Measurements from ENCODE around the gene MGAT3.

DNA sequence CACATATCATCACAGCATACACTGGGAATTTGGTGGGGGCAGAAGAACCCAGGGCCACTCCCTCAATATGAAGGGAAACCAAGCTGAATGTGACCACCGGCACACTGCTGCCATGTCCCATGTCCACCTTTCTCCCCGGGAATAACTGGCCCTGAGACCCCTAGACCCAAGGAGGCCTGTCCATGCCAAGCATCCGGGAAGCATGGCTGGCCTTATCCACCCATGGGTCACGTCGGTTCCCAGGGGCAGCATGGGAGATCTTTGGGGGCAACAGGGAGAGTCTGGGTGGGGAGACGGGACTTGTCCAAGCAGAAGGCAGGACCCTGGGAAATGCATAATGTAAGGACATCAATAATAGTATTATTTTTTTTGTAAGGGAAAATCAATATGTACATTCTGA, 34.9 kb downstream of the MGAT3 start:
- TF ChIP-seq POLR2AphosphoS5 (IDR thresholded peaks at IDR 0.05; ENCODE audit: low read depth, low read length) = no peak
- TF ChIP-seq CTCF (IDR thresholded peaks at IDR 0.05) = no peak
- TF ChIP-seq, protein P1, sequence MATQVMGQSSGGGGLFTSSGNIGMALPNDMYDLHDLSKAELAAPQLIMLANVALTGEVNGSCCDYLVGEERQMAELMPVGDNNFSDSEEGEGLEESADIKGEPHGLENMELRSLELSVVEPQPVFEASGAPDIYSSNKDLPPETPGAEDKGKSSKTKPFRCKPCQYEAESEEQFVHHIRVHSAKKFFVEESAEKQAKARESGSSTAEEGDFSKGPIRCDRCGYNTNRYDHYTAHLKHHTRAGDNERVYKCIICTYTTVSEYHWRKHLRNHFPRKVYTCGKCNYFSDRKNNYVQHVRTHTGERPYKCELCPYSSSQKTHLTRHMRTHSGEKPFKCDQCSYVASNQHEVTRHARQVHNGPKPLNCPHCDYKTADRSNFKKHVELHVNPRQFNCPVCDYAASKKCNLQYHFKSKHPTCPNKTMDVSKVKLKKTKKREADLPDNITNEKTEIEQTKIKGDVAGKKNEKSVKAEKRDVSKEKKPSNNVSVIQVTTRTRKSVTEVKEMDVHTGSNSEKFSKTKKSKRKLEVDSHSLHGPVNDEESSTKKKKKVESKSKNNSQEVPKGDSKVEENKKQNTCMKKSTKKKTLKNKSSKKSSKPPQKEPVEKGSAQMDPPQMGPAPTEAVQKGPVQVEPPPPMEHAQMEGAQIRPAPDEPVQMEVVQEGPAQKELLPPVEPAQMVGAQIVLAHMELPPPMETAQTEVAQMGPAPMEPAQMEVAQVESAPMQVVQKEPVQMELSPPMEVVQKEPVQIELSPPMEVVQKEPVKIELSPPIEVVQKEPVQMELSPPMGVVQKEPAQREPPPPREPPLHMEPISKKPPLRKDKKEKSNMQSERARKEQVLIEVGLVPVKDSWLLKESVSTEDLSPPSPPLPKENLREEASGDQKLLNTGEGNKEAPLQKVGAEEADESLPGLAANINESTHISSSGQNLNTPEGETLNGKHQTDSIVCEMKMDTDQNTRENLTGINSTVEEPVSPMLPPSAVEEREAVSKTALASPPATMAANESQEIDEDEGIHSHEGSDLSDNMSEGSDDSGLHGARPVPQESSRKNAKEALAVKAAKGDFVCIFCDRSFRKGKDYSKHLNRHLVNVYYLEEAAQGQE (IDR thresholded peaks at IDR 0.05; ENCODE audit: insufficient read depth in 1 of 2, low read depth in 2 of 2, low read length in 1 of 2) = no peak
- no peak for TF ChIP-seq SIN3A (IDR thresholded peaks at IDR 0.05; ENCODE audit: borderline replicate concordance, insufficient read depth, low read depth, low read length)
